Endothelial cell of umbilical vein (primary cell): ENCODE data around the gene TEAD4. TPM values are rescaled to one million over a fixed set of nuclear protein-coding genes. Genes with fewer than 3 reads are reported as not detected.

Experiments
- BruUV-seq: library from RNA; stranded (reverse); fragments of 400-500 nt; replicated peaks from 2 replicates; lab custom pipeline; 2021; lab: Mats Ljungman, UMichigan
- CTCF ChIA-PET: fragments of 300-600, 350-600 bp; sonication (Branson Sonifier 250); formaldehyde crosslinking; loops from one replicate; lab custom pipeline; 2021; ENCODE audit warnings: antibody characterized with exemption, inconsistent platforms; lab: Charles Lee
- POLR2A ChIA-PET: fragments of 300-600, 350-600 bp; sonication (Branson Sonifier 250); formaldehyde crosslinking; loops from one replicate; lab custom pipeline; 2021; ENCODE audit warnings: antibody characterized with exemption, inconsistent platforms; lab: Charles Lee
- DNase-seq: peaks from one replicate; pipeline ENCODE4 v3.0.0-alpha.2; 2011; ENCODE audit warnings: low read depth, low spot score
- FAIRE-seq: peaks from 2 replicates; lab custom pipeline; 2011; peaks lifted over from hg19 to GRCh38; lab: Jason Lieb, UNC
- H2AFZ ChIP-seq: 2 replicates; pipeline ENCODE4 v1.6.0; 2012; ENCODE audit warnings: low read depth, low read length, control low read depth, inconsistent platforms
- H3K27ac ChIP-seq: 2 replicates; pipeline ENCODE4 v1.5.1; 2011; ENCODE audit warnings: low read depth, mild to moderate bottlenecking, control low read depth, low read length, moderate library complexity; ENCODE audit not compliant: insufficient read depth
- H3K27me3 ChIP-seq, 2 experiments: 2 replicates each; pipeline versions ENCODE4 v1.6.0 to v1.6.1; 2011; ENCODE audit warnings: low read length in 2 of 2, mixed read lengths in 1 of 2; ENCODE audit not compliant: control insufficient read depth in 2 of 2, insufficient read depth in 2 of 2
- H3K36me3 ChIP-seq, 2 experiments: 2 replicates in 1 of 2; 3 replicates in 1 of 2; pipeline ENCODE4 v1.5.1; 2011; ENCODE audit warnings: low read length in 2 of 2, mild to moderate bottlenecking in 1 of 2, moderate library complexity in 1 of 2; ENCODE audit not compliant: control insufficient read depth in 2 of 2, insufficient read depth in 2 of 2; ENCODE audit errors: extremely low read depth in 1 of 2
- H3K4me1 ChIP-seq: 3 replicates; pipeline ENCODE4 v1.5.1; 2011; ENCODE audit warnings: mild to moderate bottlenecking, low read length; ENCODE audit not compliant: control insufficient read depth, insufficient read depth; ENCODE audit errors: extremely low read depth
- H3K4me2 ChIP-seq: 2 replicates; pipeline ENCODE4 v1.6.1; 2011; ENCODE audit warnings: low read length, control low read depth, mixed read lengths; ENCODE audit not compliant: insufficient read depth
- H3K4me3 ChIP-seq, 3 experiments: fragments of 200-600 bp in 1 of 3; sonication (generic), shearing (Covaris generic) in 1 of 3; replicated peaks in 1 of 3; 2 replicates each; pipeline ENCODE4 v1.5.1; 2011 to 2016; ENCODE audit warnings: control low read depth in 3 of 3, low read length in 3 of 3, mild to moderate bottlenecking in 2 of 3, inconsistent platforms in 1 of 3, low read depth in 1 of 3, moderate library complexity in 1 of 3; ENCODE audit not compliant: insufficient read depth in 1 of 3
- H3K79me2 ChIP-seq: 2 replicates; pipeline ENCODE4 v1.6.0; 2012; ENCODE audit warnings: low read length, inconsistent platforms; ENCODE audit not compliant: control insufficient read depth, insufficient read depth
- H3K9ac ChIP-seq: replicated peaks from 2 replicates; pipeline ENCODE3; 2011; ENCODE audit warnings: low read length, control low read depth; ENCODE audit not compliant: insufficient read depth; ENCODE audit errors: extremely low read depth
- H3K9me1 ChIP-seq: replicated peaks from 3 replicates; pipeline ENCODE4 v1.6.0; 2011; ENCODE audit warnings: mild to moderate bottlenecking, low read length; ENCODE audit not compliant: control insufficient read depth, insufficient read depth; ENCODE audit errors: extremely low read depth
- H3K9me3 ChIP-seq: replicated peaks from 2 replicates; pipeline ENCODE4 v1.5.1; 2012; ENCODE audit warnings: low read length, inconsistent platforms; ENCODE audit not compliant: control insufficient read depth, insufficient read depth
- H4K20me1 ChIP-seq: replicated peaks from 2 replicates; pipeline ENCODE3; 2011; ENCODE audit warnings: mild to moderate bottlenecking, low read length; ENCODE audit not compliant: control insufficient read depth, insufficient read depth; ENCODE audit errors: extremely low read depth
- EZH2 ChIP-seq: IDR thresholded peaks from 2 replicates; pipeline ENCODE4 v1.6.1; 2012; ENCODE audit warnings: borderline replicate concordance, low read depth, mild to moderate bottlenecking, moderate library complexity, low read length, inconsistent platforms; ENCODE audit not compliant: severe bottlenecking
- FOS ChIP-seq: IDR thresholded peaks from 2 replicates; pipeline ENCODE4 v1.6.1; 2011; ENCODE audit warnings: mild to moderate bottlenecking, low read length, moderate library complexity, borderline replicate concordance; ENCODE audit not compliant: insufficient read depth
- GATA2 ChIP-seq: IDR thresholded peaks from 2 replicates; pipeline ENCODE4 v1.7.0; 2011; ENCODE audit warnings: low read depth, mild to moderate bottlenecking, moderate library complexity, mixed read lengths, low read length; ENCODE audit not compliant: insufficient read length, insufficient read depth
- JUN ChIP-seq: IDR thresholded peaks from 2 replicates; pipeline ENCODE4 v1.6.1; 2011; ENCODE audit warnings: borderline replicate concordance, low read depth; ENCODE audit not compliant: insufficient read length, insufficient read depth
- MYC ChIP-seq: IDR thresholded peaks from one replicate; pipeline ENCODE4 v1.6.1; 2011; ENCODE audit warnings: mild to moderate bottlenecking, low read depth, low read length
- POLR2A ChIP-seq: IDR thresholded peaks from 2 replicates; pipeline ENCODE4 v1.6.1; 2012; ENCODE audit warnings: low read depth, mild to moderate bottlenecking, control low read depth, low read length
- POLR2AphosphoS5 ChIP-seq: IDR thresholded peaks from 2 replicates; pipeline ENCODE4 v1.6.1; 2012; ENCODE audit warnings: low read depth, mild to moderate bottlenecking, control low read depth, low read length, moderate library complexity; ENCODE audit not compliant: insufficient read depth
- dilution Hi-C: fragments of 300-500 bp; cut with MboI; formaldehyde crosslinking; loops from one replicate; pipeline ENCODE4 v1.15.0; 2019; ENCODE audit warnings: low sequenced_read_pairs; ENCODE audit not compliant: extremely low pct_ligation_motif_present
- intact Hi-C: fragments of 100-400 bp; cut with micrococcal nuclease; formaldehyde crosslinking; loops from one replicate; pipeline ENCODE4 v1.10.0; 2022
- polyA plus RNA-seq, 4 experiments: library from polyadenylated mRNA; depleted of rRNA in 3 of 4; stranded (reverse) in 3 of 4; unstranded in 1 of 4; fragments of >200 nt; gene quantifications; 2 replicates each; pipeline versions ENCODE4 v1.2.1 to v1.2.3, GENCODE V29; 2011 to 2012; ENCODE audit warnings: missing spikeins in 1 of 4
- total RNA-seq: library from RNA; stranded (reverse); gene quantifications from 2 replicates; pipeline ENCODE4 v1.2.3, GENCODE V29; 2021
- TF ChIP-seq, protein P1 (sequence below), 2 donors: IDR thresholded peaks; 1 replicate in 1 of 2; 2 replicates in 1 of 2; pipeline ENCODE4 v1.5.1; 2011; ENCODE audit warnings: low read length in 2 of 2, mild to moderate bottlenecking in 2 of 2, moderate library complexity in 2 of 2, control low read depth in 1 of 2, inconsistent platforms in 1 of 2, low read depth in 1 of 2; ENCODE audit not compliant: insufficient read depth in 1 of 2; ENCODE audit errors: extremely low read depth in 1 of 2
- TF ChIP-seq, protein P2 (sequence below): IDR thresholded peaks from 2 replicates; pipeline ENCODE4 v1.6.1; 2011; ENCODE audit not compliant: insufficient read depth, insufficient read length

Gene TEAD4
- total and polyA plus RNA-seq, 2 donors (not counting 3 experiments of a cell fraction or from before 2014, with no cell fraction given), result 34.4 to 46.0 TPM

GRCh38 chr12:2937500-2937899 lies 21.7 kb upstream of the TEAD4 start:
- no peaks in the 10 kb centered on the region for H3K9me3 ChIP-seq
- ChIA-PET CTCF (no interaction called here), POLR2A (no interaction called here)
- DNase-seq (peak; percentile 51), FAIRE-seq (no peak)
- no peaks in the 10 kb centered on the region for H4K20me1 ChIP-seq
- H3K4me2 ChIP-seq, result no peak overlapping the region
- dilution Hi-C loops (no loop called here), intact Hi-C loops (no loop called here)
- H3K4me1 ChIP-seq, result no peaks in the 10 kb centered on the region
- H3K9ac ChIP-seq, result no peak overlapping the region
- H3K79me2 ChIP-seq, result no peaks in the 10 kb centered on the region
- H3K4me3 ChIP-seq, result no peak overlapping the region
- H3K36me3 ChIP-seq, result peaks cover 5 to 22% of the 10 kb centered on the region in 2 experiments
- no TSS peak for BruUV-seq
- no peaks in the 10 kb centered on the region for H3K27me3 ChIP-seq
- no peaks in the 10 kb centered on the region for H3K9me1 ChIP-seq
- no peak overlapping the region for H2AFZ ChIP-seq
- H3K27ac ChIP-seq, result no peak overlapping the region
- TF ChIP-seq EZH2 (no peak), JUN (no peak), POLR2A (no peak), POLR2AphosphoS5 (no peak), GATA2 (no peak), FOS (no peak), MYC (no peak)
- TF ChIP-seq, protein P1, sequence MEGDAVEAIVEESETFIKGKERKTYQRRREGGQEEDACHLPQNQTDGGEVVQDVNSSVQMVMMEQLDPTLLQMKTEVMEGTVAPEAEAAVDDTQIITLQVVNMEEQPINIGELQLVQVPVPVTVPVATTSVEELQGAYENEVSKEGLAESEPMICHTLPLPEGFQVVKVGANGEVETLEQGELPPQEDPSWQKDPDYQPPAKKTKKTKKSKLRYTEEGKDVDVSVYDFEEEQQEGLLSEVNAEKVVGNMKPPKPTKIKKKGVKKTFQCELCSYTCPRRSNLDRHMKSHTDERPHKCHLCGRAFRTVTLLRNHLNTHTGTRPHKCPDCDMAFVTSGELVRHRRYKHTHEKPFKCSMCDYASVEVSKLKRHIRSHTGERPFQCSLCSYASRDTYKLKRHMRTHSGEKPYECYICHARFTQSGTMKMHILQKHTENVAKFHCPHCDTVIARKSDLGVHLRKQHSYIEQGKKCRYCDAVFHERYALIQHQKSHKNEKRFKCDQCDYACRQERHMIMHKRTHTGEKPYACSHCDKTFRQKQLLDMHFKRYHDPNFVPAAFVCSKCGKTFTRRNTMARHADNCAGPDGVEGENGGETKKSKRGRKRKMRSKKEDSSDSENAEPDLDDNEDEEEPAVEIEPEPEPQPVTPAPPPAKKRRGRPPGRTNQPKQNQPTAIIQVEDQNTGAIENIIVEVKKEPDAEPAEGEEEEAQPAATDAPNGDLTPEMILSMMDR (IDR thresholded peaks at IDR 0.05; ENCODE audit: extremely low read depth in 1 of 2, insufficient read depth in 1 of 2, low read depth in 1 of 2, low read length in 2 of 2), result no peak
- TF ChIP-seq, protein P2, sequence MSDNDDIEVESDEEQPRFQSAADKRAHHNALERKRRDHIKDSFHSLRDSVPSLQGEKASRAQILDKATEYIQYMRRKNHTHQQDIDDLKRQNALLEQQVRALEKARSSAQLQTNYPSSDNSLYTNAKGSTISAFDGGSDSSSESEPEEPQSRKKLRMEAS, result no peak
